GM10266 (cell line): ENCODE data around the gene CDH22.

ENCODE experiments used
- DNase-seq: peaks from one replicate; pipeline ENCODE4 v3.0.0; 2012; ENCODE audit errors: extremely low spot score
- TF ChIP-seq, protein P1 (sequence below): IDR thresholded peaks from 2 replicates; pipeline ENCODE4 v1.5.1; 2012; ENCODE audit warnings: mild to moderate bottlenecking, low read depth; ENCODE audit not compliant: control insufficient read depth, insufficient read depth; ENCODE audit errors: missing control alignments

The CDH22 gene

DNA sequence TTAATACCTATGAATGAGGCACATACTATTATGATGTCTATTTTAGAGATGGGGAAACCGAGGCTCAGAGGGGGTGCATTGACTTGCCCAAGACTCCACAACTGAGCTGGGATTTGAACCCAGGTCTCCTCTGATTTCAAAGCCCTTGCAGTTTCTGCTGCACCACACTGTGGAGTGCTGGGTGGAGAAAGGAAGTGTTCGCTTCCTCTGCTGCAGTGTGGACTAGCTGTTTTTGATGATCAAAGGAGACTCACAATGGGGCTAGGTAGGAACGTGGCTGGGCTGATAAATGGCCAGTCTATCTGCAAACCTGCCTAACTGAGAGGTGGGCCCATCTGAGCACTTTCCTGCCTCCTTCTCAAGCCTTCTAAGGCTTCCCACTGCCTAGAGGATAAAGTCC is 102.9 kb downstream of the CDH22 start:
- no peak for DNase-seq
- TF ChIP-seq, protein P1, sequence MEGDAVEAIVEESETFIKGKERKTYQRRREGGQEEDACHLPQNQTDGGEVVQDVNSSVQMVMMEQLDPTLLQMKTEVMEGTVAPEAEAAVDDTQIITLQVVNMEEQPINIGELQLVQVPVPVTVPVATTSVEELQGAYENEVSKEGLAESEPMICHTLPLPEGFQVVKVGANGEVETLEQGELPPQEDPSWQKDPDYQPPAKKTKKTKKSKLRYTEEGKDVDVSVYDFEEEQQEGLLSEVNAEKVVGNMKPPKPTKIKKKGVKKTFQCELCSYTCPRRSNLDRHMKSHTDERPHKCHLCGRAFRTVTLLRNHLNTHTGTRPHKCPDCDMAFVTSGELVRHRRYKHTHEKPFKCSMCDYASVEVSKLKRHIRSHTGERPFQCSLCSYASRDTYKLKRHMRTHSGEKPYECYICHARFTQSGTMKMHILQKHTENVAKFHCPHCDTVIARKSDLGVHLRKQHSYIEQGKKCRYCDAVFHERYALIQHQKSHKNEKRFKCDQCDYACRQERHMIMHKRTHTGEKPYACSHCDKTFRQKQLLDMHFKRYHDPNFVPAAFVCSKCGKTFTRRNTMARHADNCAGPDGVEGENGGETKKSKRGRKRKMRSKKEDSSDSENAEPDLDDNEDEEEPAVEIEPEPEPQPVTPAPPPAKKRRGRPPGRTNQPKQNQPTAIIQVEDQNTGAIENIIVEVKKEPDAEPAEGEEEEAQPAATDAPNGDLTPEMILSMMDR, result no peak

- no peak for DNase-seq
- TF ChIP-seq, protein P1, result no peak
Measured at GRCh38 chr20:46204594-46205186, 103.6 kb downstream of the CDH22 start.

- DNase-seq, result no peak
- TF ChIP-seq, protein P1, result no peak
Measured at GRCh38 chr20:46203510-46203837, 104.8 kb downstream of the CDH22 start.

DNA sequence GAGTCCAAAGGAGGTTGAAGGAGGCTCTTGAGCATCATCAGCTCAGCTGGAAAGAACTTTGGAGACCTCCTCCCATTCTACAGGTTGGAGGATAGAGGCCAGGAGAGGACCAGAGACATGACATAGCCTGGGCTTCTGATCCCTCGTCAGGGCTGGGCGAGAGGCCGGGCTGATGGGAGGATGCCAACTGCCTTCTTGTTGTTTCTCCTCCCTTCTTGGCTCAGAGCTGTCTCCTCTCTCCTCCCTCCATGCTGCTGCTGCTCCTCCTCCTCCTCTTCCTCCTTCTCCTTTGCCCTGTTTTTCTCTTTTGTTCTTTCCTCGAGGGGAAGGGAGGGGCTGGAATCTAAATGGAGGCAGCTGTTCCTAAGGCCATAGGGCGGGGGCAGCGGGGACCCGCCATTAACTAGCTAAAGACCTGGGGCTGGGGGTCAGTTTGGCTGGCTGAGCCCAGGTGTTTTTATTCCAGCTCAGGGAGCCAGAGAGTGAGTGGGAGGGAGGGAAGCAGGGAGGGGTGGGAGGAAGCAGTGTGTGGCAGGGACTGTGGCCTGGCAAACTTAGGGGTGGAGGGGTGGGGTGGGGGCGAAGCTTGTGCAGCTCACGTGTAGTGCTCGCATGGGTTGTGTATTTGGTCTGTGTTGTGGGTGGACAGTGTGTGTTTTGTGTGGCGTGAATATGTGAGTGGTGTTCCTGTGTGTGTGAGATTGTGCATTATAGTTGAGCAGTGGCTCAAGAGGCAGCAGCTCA is 105.4 kb downstream of the CDH22 start:
- TF ChIP-seq, protein P1, result no peak
- no peak for DNase-seq

DNA sequence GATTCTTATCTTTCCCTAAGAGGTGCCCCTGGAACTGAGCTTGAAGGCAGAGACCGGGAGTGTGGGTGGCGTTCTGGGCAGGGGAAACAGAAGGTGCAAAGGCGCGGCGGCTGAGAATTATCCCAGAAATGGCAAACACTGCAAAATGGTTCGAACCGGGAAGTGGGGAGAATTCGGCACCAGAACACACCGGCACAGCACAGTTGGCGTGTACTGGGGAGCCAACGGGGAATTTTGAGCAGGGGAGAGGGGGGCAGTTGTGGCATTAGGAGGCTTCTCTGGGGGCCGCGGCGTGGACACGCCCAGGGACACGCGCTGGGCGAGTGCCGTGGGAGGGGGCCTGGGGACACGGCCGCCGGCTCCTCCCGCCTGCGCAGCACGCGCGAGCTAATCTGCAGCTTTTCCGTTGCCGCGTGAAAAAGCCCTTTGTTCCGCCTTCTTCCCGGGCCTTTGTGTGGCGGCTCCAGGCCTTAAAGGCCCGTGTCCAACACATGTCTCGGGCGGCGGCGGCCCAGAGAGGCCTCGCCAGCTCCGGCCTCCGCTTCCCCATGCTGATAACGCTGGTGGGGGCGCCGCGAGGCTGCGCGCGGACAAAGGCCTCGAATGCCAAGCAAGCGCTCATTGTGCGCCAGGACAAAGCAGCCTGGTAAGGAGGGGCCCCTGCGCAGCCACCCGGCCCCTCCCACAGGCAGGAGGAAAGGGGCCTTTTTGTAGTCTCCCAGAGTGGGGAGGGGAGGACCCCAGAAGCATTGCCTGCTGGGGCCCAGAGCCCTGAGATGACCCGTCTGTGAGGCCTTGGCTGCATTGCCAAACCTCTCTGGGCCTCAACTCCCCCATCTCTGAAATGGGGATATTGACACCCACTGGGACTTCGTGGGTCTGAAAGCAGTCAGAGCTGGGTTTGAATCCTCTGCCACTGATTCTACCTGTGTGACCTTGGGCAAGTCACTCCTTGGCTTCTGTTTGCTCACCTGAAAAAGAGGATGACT is 107.4 kb downstream of the CDH22 start:
- TF ChIP-seq, protein P1, result no peak
- no peak for DNase-seq

GRCh38 chr20:46199198-46199597 is 109.1 kb downstream of the CDH22 start:
- DNase-seq, result no peak
- TF ChIP-seq, protein P1, result no peak

GRCh38 chr20:46196990-46197389 is 111.3 kb downstream of the CDH22 start:
- DNase-seq, result no peak
- TF ChIP-seq, protein P1, result no peak
